ENCODE measurements around the gene MUCL3. TPM values are rescaled to one million over a fixed set of nuclear protein-coding genes. Genes with fewer than 3 reads are reported as not detected.
A peak's percentile ranks its signal among the peaks of the same experiment; 100 is the strongest.

MUCL3 gene
- total and polyA plus RNA-seq, 2 of the 8 experiments (the other 6 are each of a cell fraction or from before 2014, with no cell fraction given), result 0.15 to 0.37 TPM

DNA sequence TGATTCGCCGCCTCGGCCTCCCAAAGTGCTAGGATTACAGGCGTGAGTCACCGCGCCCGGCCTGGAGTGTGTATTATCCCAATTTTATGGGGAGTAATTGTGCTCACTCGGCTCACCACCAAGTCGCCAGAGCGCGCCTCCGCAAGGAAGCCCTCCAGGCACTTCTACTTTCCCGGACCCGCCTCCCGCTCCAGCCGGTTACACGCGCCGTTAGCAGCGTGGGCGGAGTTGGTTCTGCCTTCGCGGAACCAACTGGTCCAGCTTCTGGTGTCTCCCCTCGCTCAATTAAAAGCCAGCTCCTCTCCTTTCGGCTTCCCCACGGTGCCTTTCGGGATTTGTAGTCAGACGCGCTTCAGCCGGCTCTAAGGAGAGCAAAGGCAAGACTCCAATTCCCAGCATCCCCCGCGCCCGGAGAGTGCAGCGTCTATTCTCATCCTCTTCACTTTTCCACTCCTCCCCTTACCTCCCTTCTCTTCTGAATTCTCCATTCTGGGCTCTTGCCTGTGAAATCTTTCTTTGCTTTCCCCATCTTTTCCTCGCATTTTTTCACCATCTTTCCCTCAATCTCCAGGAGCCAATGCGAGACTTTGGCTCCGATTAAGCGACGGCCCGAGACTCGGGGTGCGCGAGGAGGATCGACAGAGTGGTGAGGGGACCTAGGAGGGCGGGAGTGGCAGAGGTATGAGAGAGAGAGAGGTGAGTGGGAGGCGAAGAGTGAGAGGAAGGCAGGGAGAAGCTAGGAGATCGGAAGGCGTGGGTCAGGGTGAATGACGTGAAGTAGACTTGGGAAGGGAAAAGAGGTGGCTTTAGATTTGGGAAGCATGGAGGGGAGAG is 32.8 kb upstream of the MUCL3 start, which contains the start of gene GTF2H4 (continued):
- TF ChIP-seq YY1 (IDR thresholded peaks at IDR 0.05; ENCODE audit: low read depth, low read length) (no peak), RFX5 (IDR thresholded peaks at IDR 0.05; ENCODE audit: borderline replicate concordance, low read depth, low read length) (no peak), GTF2F1 (IDR thresholded peaks at IDR 0.05; ENCODE audit: borderline replicate concordance, low read depth, low read length) (no peak), CBX8 (IDR thresholded peaks at IDR 0.05; ENCODE audit: borderline replicate concordance, low read depth, low read length) (no peak), BCL11A (IDR thresholded peaks at IDR 0.05; ENCODE audit: low read depth in 2 of 2, low read length in 2 of 2) (no peak), EZH2 (IDR thresholded peaks at IDR 0.05; ENCODE audit: low read depth, low read length, severe bottlenecking) (no peak), FOSL1 (IDR thresholded peaks at IDR 0.05; ENCODE audit: insufficient read depth, low read depth, low read length) (no peak), SAP30 (IDR thresholded peaks at IDR 0.05; ENCODE audit: insufficient read depth, insufficient replicate concordance, low read length) (no peak), BRCA1 (IDR thresholded peaks at IDR 0.05; ENCODE audit: low read depth, low read length) (no peak), EGR1 (IDR thresholded peaks at IDR 0.05; ENCODE audit: borderline replicate concordance, low read depth, low read length) (peak; percentile 99), CBX5 (IDR thresholded peaks at IDR 0.05; ENCODE audit: low read depth, low read length) (no peak), TAF1 (IDR thresholded peaks at IDR 0.05; ENCODE audit: low read depth, low read length) (peak; percentile 63; the same call in 1 of the 2 replicates), CEBPB (IDR thresholded peaks at IDR 0.05; ENCODE audit: low read depth, low read length) (no peak), CHD1 (IDR thresholded peaks at IDR 0.05; ENCODE audit: low read depth, low read length) (no peak), NRF1 (IDR thresholded peaks at IDR 0.05; ENCODE audit: low read depth, low read length) (no peak), RBBP5 (IDR thresholded peaks at IDR 0.05; ENCODE audit: borderline replicate concordance, low read depth, low read length) (no peak)
- TF ChIP-seq, protein P1, sequence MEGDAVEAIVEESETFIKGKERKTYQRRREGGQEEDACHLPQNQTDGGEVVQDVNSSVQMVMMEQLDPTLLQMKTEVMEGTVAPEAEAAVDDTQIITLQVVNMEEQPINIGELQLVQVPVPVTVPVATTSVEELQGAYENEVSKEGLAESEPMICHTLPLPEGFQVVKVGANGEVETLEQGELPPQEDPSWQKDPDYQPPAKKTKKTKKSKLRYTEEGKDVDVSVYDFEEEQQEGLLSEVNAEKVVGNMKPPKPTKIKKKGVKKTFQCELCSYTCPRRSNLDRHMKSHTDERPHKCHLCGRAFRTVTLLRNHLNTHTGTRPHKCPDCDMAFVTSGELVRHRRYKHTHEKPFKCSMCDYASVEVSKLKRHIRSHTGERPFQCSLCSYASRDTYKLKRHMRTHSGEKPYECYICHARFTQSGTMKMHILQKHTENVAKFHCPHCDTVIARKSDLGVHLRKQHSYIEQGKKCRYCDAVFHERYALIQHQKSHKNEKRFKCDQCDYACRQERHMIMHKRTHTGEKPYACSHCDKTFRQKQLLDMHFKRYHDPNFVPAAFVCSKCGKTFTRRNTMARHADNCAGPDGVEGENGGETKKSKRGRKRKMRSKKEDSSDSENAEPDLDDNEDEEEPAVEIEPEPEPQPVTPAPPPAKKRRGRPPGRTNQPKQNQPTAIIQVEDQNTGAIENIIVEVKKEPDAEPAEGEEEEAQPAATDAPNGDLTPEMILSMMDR (IDR thresholded peaks at IDR 0.05; ENCODE audit: control extremely low read depth in 1 of 3, insufficient read depth in 1 of 3, low read depth in 1 of 3, low read length in 3 of 3), result no peak

Data from H1 (cell line).